NT2/D1 (cell line): ENCODE measurements around the gene CRB2.

Experiments
- YY1 ChIP-seq: IDR thresholded peaks from 2 replicates; pipeline ENCODE4 v1.6.1; 2011; ENCODE audit not compliant: insufficient read length, insufficient read depth
- ZNF274 ChIP-seq: IDR thresholded peaks from 2 replicates; pipeline ENCODE4 v1.6.1; 2011; ENCODE audit warnings: mild to moderate bottlenecking, low read depth, low read length

DNA sequence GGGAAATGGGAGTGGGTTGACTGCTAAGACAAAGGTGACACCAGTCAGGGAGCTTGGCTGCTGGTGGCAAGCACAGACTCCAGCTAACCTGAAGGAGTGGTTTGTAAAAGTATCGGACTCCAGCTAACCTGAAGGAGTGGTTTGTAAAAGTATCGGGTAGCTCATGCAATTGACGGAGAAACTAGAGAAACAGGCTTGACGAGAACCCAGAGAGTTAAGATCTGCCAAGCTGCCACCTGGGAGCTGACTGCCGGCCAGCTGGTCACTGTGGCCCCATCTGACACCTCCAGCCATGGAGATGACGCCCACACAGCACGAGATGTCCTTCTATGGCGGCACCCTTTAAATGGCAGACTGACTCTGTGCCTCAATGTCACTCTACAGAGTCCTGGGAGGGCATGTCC is 28.3 kb upstream of the CRB2 start:
- TF ChIP-seq ZNF274, result no peak
- TF ChIP-seq YY1, result no peak
